Pancreas (tissue), 10 donors: ENCODE data around the gene FAM241B. TPM values are rescaled to one million over a fixed set of nuclear protein-coding genes. Genes with fewer than 3 reads are reported as not detected.
A peak's percentile ranks its signal among the peaks of the same experiment; 100 is the strongest.

ENCODE experiments used
- ATAC-seq, 4 donors: fragments of 200-7000 bp; cut with Tn5 transposase; one replicate each; pipeline versions ENCODE4 v1.8.0 to v1.9.1; 2020; ENCODE audit warnings: mild to moderate bottlenecking in 4 of 4, moderate library complexity in 4 of 4
- DNase-seq, 6 donors: peaks; one replicate each; pipeline ENCODE4 v3.0.0-alpha.2; 2020
- FAIRE-seq: peaks from 2 replicates; lab custom pipeline; 2012; peaks lifted over from hg19 to GRCh38; lab: Jason Lieb, UNC
- H3K27ac ChIP-seq, 4 donors: fragments of 200-600 bp; sonication (generic); 1 replicate in 3 of 4; 2 replicates in 1 of 4; pipeline versions ENCODE4 v1.5.0 to v1.8.0; 2020
- H3K27me3 ChIP-seq, 4 donors: fragments of 200-600 bp; one replicate each; pipeline ENCODE4 v1.8.0; 2021
- H3K36me3 ChIP-seq, 3 donors: fragments of 200-600 bp; sonication (generic) in 1 of 3; one replicate each; pipeline versions ENCODE4 v1.5.0 to v1.8.0; 2020 to 2021
- H3K4me1 ChIP-seq, 3 donors: fragments of 200-600 bp; one replicate each; pipeline ENCODE4 v1.8.0; 2021
- H3K4me3 ChIP-seq, 4 donors: fragments of 200-600 bp; sonication (generic) in 2 of 4; one replicate each; pipeline versions ENCODE4 v1.5.0 to v1.8.0; 2020 to 2021
- H3K9me3 ChIP-seq, 4 donors: fragments of 200-600 bp; one replicate each; pipeline ENCODE4 v1.8.0; 2021
- CTCF ChIP-seq, 4 donors: fragments of 200-600 bp; sonication (generic) in 3 of 4; IDR thresholded peaks; one replicate each; pipeline versions ENCODE4 v1.5.0 to v1.8.0; 2021; ENCODE audit warnings: antibody characterized with exemption in 4 of 4
- whole genome bisulfite sequencing, 2 donors: extraction: QIAGEN DNeasy Blood & Tissue Kit; methylation state at CpG; one replicate each; pipeline ENCODE4 v1.1.7; 2013; 5-methylcytosine and 5-hydroxymethylcytosine counted together
- intact Hi-C, 3 donors: fragments of 100-400 bp; cut with DNase I; formaldehyde crosslinking; loops; one replicate each; pipeline versions ENCODE4 v1.11.1 to v1.14.2; 2022
- polyA plus RNA-seq, 2 donors: library from polyadenylated mRNA; stranded (reverse); fragments of 200-250 nt; gene quantifications; one replicate each; pipeline ENCODE4 v1.2.3, GENCODE V29; 2013
- total RNA-seq, 6 donors: library from RNA; stranded (reverse); fragmentation: NEBNext Ultra II Directional in 4 of 6; extraction: Animal tissue kit (Norgen Biotek cat#: 25700) in 4 of 6; gene quantifications; one replicate each; pipeline versions ENCODE4 v1.2.1 to v1.2.4, GENCODE V29; 2021 to 2023
- donor health status: healthy with polysubstance abuse.
- donor health status: DM: no; HTN: no; CAD: no; lungs with moderate emphysema.
- donor health status: DM: no; HTN: no; CAD: no.
- donor health status: control.
- donor health status: control.
- donor health status: Bipolar disorder and iron deficiency.
- donor health status: DM: yes; HTN: yes; CAD: no.
- donor health status: DM: no; HTN: no; CAD: no.
- donor health status: DM: no; HTN: no; CAD: no.
- donor health status: DM: yes; HTN: yes; CAD: no.

The FAM241B gene
- 1 to 10 TPM; 2.7 to 5.8 (median 4.4) TPM for total RNA-seq
- polyA plus RNA-seq = 1 to 10 TPM; 7.5 to 8.4 TPM

GRCh38 chr10:69629897-69630650 is at the start of gene FAM241B:
Gene FAM241B (plus strand): TSS chr10:69630247. CDS start chr10:69631744, 1,497 bp downstream.
- no peaks in the 10 kb centered on the region for H3K27me3 ChIP-seq
- no peak within 1 kb of the TSS for H3K27ac ChIP-seq
- peak; percentile 97 to 100 (median 98) for ATAC-seq
- peak; percentile 75 to 94 (median 86) for DNase-seq
- intact Hi-C loops = loop anchor here in 2 of 3 donors (5.0 to 10.0 kb wide), 2 partner anchors 213 to 215 kb away; partner anchors contain the start of gene TACR2 (in 2 of the 2)
- TF ChIP-seq CTCF (IDR thresholded peaks at IDR 0.05) = peak; percentile 98 to 99 (median 99)
- no peaks in the 10 kb centered on the region for H3K9me3 ChIP-seq
- 2% methylated on average over 70 to 72 of the region's 72 CpGs for WGBS, 2 donors
- no peaks in the 10 kb centered on the region for H3K36me3 ChIP-seq
- H3K4me1 ChIP-seq = peaks cover 0 to 3% (median 0%) of the 10 kb centered on the region in 3 donors
- no peak for FAIRE-seq
- peak within 1 kb of the TSS; percentile 61 to 84 (median 79) for H3K4me3 ChIP-seq

GRCh38 chr10:69580435-69580834 is 49.6 kb upstream of the FAM241B start:
- Histone ChIP-seq H3K36me3 (no peaks in the 10 kb centered on the region), H3K9me3 (no peaks in the 10 kb centered on the region), H3K4me3 (no peak overlapping the region), H3K27ac (no peak overlapping the region), H3K27me3 (peaks cover 0 to 12% (median 0%) of the 10 kb centered on the region in 4 donors), H3K4me1 (no peaks in the 10 kb centered on the region)
- intact Hi-C loops = no loop called here
- TF ChIP-seq CTCF (IDR thresholded peaks at IDR 0.05) = no peak
- WGBS, 2 donors = 68 to 69% methylated on average over 5 of the region's 5 CpGs
- DNase-seq (no peak), ATAC-seq (no peak), FAIRE-seq (no peak)

GRCh38 chr10:69583106-69583505 is 46.9 kb upstream of the FAM241B start:
- H3K4me3 ChIP-seq = no peak overlapping the region
- DNase-seq = no peak
- H3K27ac ChIP-seq = no peak overlapping the region
- no peaks in the 10 kb centered on the region for H3K9me3 ChIP-seq
- ATAC-seq = no peak
- WGBS, 2 donors = 59 to 68% methylated on average over 2 of the region's 2 CpGs
- no peak for FAIRE-seq
- TF ChIP-seq CTCF (IDR thresholded peaks at IDR 0.05) = no peak
- no peaks in the 10 kb centered on the region for H3K36me3 ChIP-seq
- intact Hi-C loops = no loop called here
- no peaks in the 10 kb centered on the region for H3K4me1 ChIP-seq
- peaks cover 0 to 8% (median 0%) of the 10 kb centered on the region in 4 donors for H3K27me3 ChIP-seq

GRCh38 chr10:69584624-69585023 is 45.4 kb upstream of the FAM241B start:
- no peak for TF ChIP-seq CTCF (IDR thresholded peaks at IDR 0.05)
- Histone ChIP-seq H3K4me1 (no peaks in the 10 kb centered on the region), H3K27me3 (peaks cover 0 to 8% (median 0%) of the 10 kb centered on the region in 4 donors), H3K36me3 (no peaks in the 10 kb centered on the region), H3K27ac (no peak overlapping the region), H3K4me3 (no peak overlapping the region), H3K9me3 (no peaks in the 10 kb centered on the region)
- intact Hi-C loops = no loop called here
- ATAC-seq = no peak
- DNase-seq = no peak
- FAIRE-seq = no peak
- WGBS, 2 donors = 70 to 78% methylated on average over 3 of the region's 3 CpGs

- no peak for TF ChIP-seq CTCF (IDR thresholded peaks at IDR 0.05)
- Histone ChIP-seq H3K4me1 (no peaks in the 10 kb centered on the region), H3K36me3 (no peaks in the 10 kb centered on the region), H3K9me3 (no peaks in the 10 kb centered on the region), H3K27me3 (no peaks in the 10 kb centered on the region), H3K27ac (no peak overlapping the region), H3K4me3 (no peak overlapping the region)
- intact Hi-C loops = no loop called here
- no peak for DNase-seq
- WGBS, 2 donors = 25 to 34% methylated on average over 3 of the region's 3 CpGs
- FAIRE-seq = no peak
- ATAC-seq = no peak
Measured at GRCh38 chr10:69588358-69588757, 41.7 kb upstream of the FAM241B start.
